WTC11 (cell line): ENCODE measurements around the gene MACROD2.

ENCODE experiments used
- CTCF ChIP-seq: fragments of 200-600 bp; IDR thresholded peaks from 2 replicates; pipeline ENCODE4 v1.8.0; 2022; ENCODE audit warnings: antibody characterized with exemption
- FOXK1 ChIP-seq: sonication (generic); formaldehyde crosslinking; IDR thresholded peaks from 2 replicates; pipeline ENCODE4 v1.8.0; 2022; ENCODE audit warnings: mild to moderate bottlenecking, moderate library complexity, missing genetic modification reagents
- KAT7 ChIP-seq: sonication (generic); formaldehyde crosslinking; IDR thresholded peaks from 2 replicates; pipeline ENCODE4 v1.8.1; 2023; ENCODE audit warnings: missing genetic modification reagents, mild to moderate bottlenecking, borderline replicate concordance
- MLX ChIP-seq: sonication (generic); formaldehyde crosslinking; IDR thresholded peaks from 2 replicates; pipeline ENCODE4 v1.8.1; 2023; ENCODE audit warnings: mild to moderate bottlenecking, missing genetic modification reagents, moderate library complexity
- NFYB ChIP-seq: sonication (generic); formaldehyde crosslinking; conservative IDR thresholded peaks from 2 replicates; pipeline ENCODE4 v1.8.0; 2022; ENCODE audit warnings: low read depth, missing genetic modification reagents
- NR3C1 ChIP-seq: sonication (generic); formaldehyde crosslinking; conservative IDR thresholded peaks from 2 replicates; pipeline ENCODE4 v1.8.1; 2023; ENCODE audit warnings: low read depth, mild to moderate bottlenecking, missing genetic modification reagents
- SOX15 ChIP-seq: fragments of 250-450 bp; sonication (Bioruptor Pico); IDR thresholded peaks from 2 replicates; pipeline ENCODE4 v1.9.0; 2021; ENCODE audit warnings: mild to moderate bottlenecking
- USF2 ChIP-seq: sonication (generic); formaldehyde crosslinking; IDR thresholded peaks from 2 replicates; pipeline ENCODE4 v1.8.1; 2023; ENCODE audit warnings: mild to moderate bottlenecking, missing genetic modification reagents, moderate library complexity
- TF ChIP-seq, protein P1 (sequence below): fragments of 250-450 bp; sonication (Bioruptor Pico); IDR thresholded peaks from 2 replicates; pipeline ENCODE4 v1.9.0; 2021; ENCODE audit warnings: mild to moderate bottlenecking, borderline replicate concordance
- TF ChIP-seq, protein P2 (sequence below): sonication (generic); formaldehyde crosslinking; IDR thresholded peaks from 2 replicates; pipeline ENCODE4 v1.8.0; 2023; ENCODE audit warnings: missing genetic modification reagents, mild to moderate bottlenecking, borderline replicate concordance
- TF ChIP-seq, protein P3 (sequence below): sonication (generic); formaldehyde crosslinking; IDR thresholded peaks from 2 replicates; pipeline ENCODE4 v1.8.0; 2023; ENCODE audit warnings: missing genetic modification reagents
- TF ChIP-seq, protein P4 (sequence below): sonication (generic); formaldehyde crosslinking; IDR thresholded peaks from 2 replicates; pipeline ENCODE4 v1.8.1; 2023; ENCODE audit warnings: mild to moderate bottlenecking, moderate library complexity, missing genetic modification reagents
- TF ChIP-seq, protein P5 (sequence below): sonication (generic); formaldehyde crosslinking; IDR thresholded peaks from 2 replicates; pipeline ENCODE4 v1.8.1; 2022; ENCODE audit warnings: low read depth, missing genetic modification reagents, borderline replicate concordance
- TF ChIP-seq, protein P6 (sequence below): sonication (generic); formaldehyde crosslinking; conservative IDR thresholded peaks from 2 replicates; pipeline ENCODE4 v1.8.1; 2022; ENCODE audit warnings: mild to moderate bottlenecking, missing genetic modification reagents

- TF ChIP-seq CTCF, result no peak
- no peak for TF ChIP-seq KAT7 (CRISPR knock-in tag)
- TF ChIP-seq SOX15 (CRISPR knock-in tag), result no peak
- TF ChIP-seq, protein P1, sequence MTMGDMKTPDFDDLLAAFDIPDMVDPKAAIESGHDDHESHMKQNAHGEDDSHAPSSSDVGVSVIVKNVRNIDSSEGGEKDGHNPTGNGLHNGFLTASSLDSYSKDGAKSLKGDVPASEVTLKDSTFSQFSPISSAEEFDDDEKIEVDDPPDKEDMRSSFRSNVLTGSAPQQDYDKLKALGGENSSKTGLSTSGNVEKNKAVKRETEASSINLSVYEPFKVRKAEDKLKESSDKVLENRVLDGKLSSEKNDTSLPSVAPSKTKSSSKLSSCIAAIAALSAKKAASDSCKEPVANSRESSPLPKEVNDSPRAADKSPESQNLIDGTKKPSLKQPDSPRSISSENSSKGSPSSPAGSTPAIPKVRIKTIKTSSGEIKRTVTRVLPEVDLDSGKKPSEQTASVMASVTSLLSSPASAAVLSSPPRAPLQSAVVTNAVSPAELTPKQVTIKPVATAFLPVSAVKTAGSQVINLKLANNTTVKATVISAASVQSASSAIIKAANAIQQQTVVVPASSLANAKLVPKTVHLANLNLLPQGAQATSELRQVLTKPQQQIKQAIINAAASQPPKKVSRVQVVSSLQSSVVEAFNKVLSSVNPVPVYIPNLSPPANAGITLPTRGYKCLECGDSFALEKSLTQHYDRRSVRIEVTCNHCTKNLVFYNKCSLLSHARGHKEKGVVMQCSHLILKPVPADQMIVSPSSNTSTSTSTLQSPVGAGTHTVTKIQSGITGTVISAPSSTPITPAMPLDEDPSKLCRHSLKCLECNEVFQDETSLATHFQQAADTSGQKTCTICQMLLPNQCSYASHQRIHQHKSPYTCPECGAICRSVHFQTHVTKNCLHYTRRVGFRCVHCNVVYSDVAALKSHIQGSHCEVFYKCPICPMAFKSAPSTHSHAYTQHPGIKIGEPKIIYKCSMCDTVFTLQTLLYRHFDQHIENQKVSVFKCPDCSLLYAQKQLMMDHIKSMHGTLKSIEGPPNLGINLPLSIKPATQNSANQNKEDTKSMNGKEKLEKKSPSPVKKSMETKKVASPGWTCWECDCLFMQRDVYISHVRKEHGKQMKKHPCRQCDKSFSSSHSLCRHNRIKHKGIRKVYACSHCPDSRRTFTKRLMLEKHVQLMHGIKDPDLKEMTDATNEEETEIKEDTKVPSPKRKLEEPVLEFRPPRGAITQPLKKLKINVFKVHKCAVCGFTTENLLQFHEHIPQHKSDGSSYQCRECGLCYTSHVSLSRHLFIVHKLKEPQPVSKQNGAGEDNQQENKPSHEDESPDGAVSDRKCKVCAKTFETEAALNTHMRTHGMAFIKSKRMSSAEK, result no peak
- no peak for TF ChIP-seq MLX (CRISPR knock-in tag)
- no peak for TF ChIP-seq NR3C1 (CRISPR knock-in tag)
- TF ChIP-seq, protein P2, sequence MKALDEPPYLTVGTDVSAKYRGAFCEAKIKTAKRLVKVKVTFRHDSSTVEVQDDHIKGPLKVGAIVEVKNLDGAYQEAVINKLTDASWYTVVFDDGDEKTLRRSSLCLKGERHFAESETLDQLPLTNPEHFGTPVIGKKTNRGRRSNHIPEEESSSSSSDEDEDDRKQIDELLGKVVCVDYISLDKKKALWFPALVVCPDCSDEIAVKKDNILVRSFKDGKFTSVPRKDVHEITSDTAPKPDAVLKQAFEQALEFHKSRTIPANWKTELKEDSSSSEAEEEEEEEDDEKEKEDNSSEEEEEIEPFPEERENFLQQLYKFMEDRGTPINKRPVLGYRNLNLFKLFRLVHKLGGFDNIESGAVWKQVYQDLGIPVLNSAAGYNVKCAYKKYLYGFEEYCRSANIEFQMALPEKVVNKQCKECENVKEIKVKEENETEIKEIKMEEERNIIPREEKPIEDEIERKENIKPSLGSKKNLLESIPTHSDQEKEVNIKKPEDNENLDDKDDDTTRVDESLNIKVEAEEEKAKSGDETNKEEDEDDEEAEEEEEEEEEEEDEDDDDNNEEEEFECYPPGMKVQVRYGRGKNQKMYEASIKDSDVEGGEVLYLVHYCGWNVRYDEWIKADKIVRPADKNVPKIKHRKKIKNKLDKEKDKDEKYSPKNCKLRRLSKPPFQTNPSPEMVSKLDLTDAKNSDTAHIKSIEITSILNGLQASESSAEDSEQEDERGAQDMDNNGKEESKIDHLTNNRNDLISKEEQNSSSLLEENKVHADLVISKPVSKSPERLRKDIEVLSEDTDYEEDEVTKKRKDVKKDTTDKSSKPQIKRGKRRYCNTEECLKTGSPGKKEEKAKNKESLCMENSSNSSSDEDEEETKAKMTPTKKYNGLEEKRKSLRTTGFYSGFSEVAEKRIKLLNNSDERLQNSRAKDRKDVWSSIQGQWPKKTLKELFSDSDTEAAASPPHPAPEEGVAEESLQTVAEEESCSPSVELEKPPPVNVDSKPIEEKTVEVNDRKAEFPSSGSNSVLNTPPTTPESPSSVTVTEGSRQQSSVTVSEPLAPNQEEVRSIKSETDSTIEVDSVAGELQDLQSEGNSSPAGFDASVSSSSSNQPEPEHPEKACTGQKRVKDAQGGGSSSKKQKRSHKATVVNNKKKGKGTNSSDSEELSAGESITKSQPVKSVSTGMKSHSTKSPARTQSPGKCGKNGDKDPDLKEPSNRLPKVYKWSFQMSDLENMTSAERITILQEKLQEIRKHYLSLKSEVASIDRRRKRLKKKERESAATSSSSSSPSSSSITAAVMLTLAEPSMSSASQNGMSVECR (CRISPR knock-in tag), result no peak
- TF ChIP-seq, protein P3, sequence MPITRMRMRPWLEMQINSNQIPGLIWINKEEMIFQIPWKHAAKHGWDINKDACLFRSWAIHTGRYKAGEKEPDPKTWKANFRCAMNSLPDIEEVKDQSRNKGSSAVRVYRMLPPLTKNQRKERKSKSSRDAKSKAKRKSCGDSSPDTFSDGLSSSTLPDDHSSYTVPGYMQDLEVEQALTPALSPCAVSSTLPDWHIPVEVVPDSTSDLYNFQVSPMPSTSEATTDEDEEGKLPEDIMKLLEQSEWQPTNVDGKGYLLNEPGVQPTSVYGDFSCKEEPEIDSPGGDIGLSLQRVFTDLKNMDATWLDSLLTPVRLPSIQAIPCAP (CRISPR knock-in tag), result no peak
- TF ChIP-seq, protein P4, sequence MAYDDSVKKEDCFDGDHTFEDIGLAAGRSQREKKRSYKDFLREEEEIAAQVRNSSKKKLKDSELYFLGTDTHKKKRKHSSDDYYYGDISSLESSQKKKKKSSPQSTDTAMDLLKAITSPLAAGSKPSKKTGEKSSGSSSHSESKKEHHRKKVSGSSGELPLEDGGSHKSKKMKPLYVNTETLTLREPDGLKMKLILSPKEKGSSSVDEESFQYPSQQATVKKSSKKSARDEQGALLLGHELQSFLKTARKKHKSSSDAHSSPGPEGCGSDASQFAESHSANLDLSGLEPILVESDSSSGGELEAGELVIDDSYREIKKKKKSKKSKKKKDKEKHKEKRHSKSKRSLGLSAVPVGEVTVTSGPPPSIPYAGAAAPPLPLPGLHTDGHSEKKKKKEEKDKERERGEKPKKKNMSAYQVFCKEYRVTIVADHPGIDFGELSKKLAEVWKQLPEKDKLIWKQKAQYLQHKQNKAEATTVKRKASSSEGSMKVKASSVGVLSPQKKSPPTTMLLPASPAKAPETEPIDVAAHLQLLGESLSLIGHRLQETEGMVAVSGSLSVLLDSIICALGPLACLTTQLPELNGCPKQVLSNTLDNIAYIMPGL (CRISPR knock-in tag), result no peak
- TF ChIP-seq NFYB (CRISPR knock-in tag), result no peak
- TF ChIP-seq FOXK1 (CRISPR knock-in tag), result no peak
- TF ChIP-seq, protein P5, sequence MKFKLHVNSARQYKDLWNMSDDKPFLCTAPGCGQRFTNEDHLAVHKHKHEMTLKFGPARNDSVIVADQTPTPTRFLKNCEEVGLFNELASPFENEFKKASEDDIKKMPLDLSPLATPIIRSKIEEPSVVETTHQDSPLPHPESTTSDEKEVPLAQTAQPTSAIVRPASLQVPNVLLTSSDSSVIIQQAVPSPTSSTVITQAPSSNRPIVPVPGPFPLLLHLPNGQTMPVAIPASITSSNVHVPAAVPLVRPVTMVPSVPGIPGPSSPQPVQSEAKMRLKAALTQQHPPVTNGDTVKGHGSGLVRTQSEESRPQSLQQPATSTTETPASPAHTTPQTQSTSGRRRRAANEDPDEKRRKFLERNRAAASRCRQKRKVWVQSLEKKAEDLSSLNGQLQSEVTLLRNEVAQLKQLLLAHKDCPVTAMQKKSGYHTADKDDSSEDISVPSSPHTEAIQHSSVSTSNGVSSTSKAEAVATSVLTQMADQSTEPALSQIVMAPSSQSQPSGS (CRISPR knock-in tag), result no peak
- TF ChIP-seq, protein P6, sequence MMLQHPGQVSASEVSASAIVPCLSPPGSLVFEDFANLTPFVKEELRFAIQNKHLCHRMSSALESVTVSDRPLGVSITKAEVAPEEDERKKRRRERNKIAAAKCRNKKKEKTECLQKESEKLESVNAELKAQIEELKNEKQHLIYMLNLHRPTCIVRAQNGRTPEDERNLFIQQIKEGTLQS (CRISPR knock-in tag), result no peak
- TF ChIP-seq USF2 (CRISPR knock-in tag), result no peak
These were observed 617.1 kb downstream of the MACROD2 start for GRCh38 chr20:14612391-14612790.
